HG03280 (cell line): ENCODE data around the gene GRIFIN.
"Not testable (repeated sequence)": the region's sequence is repeated elsewhere in the genome, so short reads cannot be mapped to it uniquely, and the experiment has no call there.

ENCODE experiments used
- ATAC-seq: cut with Tn5 transposase; IDR thresholded peaks from one replicate; pipeline ENCODE4 v1.9.1; 2021; ENCODE audit warnings: mild to moderate bottlenecking, moderate library complexity; ENCODE audit not compliant: unreplicated experiment

GRIFIN gene

GRCh38 chr7:2480070-2480408 lies 3.8 kb upstream of the GRIFIN start:
- ATAC-seq = no peak

DNA sequence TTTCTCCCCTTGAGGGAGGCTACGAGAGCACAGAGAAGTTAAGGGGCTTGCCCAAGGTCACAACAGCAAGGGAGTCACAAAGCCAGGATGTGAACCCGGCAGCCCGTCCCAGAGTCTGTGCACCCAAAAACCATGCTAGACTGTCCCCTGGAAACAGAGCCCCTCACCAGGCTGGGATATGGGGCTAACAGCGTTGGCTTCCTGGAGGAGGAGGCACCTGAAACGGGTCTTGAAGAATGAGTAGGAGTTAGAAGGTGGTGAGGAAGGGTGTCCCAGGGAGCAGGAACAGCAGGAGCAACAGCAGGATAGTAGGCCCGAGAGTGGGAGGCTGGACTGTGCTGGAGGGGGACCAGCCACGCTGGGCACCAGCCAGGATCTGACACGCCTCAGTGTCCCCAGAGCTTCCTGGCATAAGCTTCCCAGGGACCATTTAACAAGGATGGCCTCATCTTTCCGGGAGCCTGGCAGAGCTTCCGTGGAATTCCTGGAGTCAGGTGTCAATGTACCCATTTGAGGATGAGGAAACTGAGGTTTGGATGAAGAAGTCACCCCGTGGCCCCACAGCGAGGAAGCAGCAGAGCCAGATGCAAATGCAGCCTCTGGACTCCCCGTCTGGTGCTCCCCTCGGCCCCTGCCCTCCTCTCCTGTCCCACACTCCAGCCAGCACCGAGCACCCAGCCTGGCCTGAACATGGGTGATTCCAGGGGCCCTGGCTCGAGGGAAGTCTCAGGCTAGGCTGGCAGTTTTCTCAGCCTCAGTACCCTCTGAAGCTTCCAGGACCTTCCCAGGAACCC lies 3.3 kb upstream of the GRIFIN start:
- ATAC-seq = no peak

GRCh38 chr7:2478800-2479199 lies 2.6 kb upstream of the GRIFIN start:
- no peak for ATAC-seq

DNA sequence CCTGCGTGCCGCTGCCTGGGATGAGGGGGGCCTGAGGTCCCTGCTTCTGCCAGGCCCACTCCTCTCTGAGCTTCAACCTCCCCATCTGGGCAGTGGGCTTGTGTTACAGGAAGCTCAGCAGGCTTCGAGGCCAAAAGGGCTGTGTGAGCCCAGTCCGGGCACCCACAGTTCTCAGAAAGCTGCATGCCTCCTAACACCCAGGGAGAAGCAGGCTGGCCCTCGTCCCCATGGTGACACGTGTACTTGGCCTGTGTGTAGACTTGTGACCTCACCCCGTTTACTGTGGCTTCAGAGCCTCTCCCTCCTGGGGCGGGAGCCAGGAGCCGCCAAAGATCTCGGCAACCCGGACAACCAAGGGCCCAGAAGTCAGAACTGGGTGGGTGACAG lies 2.2 kb upstream of the GRIFIN start:
- no peak for ATAC-seq

DNA sequence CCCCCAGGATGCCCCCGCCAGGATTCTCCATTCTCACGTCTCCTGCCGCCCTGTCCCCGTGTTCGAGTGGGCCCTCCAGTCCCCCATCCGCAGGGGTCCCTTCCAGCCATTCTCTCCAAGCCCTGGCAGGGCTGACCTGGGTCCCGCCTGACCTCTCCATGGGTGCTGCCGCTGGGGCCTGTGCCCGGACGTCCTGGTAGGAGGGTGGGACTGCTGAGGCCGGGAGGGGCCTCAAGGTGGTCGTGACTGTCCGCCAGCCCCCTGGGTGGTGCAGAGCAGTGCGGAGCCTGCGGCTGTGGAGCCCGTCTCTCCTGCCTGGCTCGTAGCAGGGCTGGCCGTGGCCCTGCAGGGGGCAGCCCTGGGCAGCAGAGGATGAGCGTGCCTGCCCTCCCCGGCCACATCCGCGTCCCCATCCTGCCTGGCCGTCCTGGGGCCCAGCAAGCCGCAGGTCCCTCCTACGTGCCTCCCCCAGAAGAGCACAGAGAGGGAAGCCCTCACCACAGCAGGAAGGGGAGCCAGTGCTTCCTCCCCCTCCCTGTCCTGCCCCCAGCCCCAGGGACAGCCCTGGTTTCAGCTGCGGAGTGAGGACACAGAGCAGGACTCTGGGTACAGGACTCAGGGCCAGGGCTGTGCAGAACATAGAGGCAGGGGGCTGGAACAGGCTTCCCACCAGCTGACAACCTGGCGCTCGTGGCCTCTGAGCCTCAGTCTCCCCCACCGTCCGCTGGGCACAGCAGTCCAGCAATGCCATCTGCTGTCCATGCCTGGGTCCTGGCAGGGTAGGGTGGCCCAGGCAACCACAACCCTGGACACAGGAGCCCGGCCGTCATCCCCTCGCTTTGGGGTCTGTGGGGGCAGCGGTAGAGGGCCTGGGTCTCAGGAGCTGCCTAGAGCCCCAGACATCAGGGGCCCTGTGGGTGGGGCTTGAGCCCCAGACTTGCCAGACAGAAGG lies 1.5 kb upstream of the GRIFIN start:
- ATAC-seq = no peak

DNA sequence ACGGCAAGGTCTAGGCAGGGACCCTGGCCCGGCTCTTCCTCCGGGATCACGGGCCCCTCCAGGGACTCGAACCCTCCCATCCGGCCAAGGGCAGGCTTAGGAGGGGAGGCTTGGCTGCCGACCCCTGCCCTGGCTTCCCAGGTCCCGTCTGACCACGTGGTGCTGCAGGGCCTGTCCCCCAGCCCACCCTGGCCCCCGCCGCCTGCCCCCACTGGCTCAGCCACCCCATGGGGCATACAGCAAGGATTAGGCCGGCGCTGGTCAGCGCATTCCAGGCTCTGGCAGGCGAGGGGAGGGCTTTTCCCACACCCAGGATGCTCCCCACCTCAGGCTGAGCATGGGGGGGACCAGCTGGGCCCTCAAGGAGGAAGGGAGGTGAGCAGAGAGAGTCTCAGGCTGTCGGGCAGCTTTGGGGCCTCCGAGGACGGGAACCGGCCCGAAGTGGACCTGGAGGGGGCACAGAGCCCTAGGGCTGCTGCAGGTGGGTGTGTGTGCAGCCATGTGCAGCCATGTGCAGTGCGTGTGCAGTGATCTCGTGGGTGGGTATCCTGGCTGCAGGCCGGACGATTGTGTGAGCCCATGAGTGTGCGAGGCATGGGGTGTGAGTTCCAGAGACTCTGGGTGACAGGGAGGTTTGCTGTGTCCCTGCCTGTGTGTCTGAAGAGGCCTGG lies 713 bp upstream of the GRIFIN start:
- no peak for ATAC-seq

DNA sequence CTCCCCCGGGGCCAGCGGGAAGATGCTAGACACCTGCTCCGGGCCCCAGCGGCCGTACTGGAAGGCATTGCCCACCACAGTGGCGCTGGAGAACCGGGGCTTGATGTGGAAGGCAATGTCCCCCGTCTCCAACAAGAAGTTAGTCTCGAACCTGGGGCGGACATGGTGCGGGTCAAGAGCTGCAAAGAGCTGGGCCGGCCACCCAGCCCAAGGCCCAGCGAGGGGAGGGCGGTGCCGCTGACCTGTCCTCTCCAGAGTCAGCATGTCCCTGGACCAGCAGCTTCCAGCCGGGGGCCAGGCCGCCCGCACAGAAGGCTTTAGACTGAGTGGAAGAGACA lies 551 bp downstream of the GRIFIN start:
- ATAC-seq = no peak

- no peak for ATAC-seq
These were observed 1.2 kb downstream of the GRIFIN start for GRCh38 chr7:2474813-2475677.

DNA sequence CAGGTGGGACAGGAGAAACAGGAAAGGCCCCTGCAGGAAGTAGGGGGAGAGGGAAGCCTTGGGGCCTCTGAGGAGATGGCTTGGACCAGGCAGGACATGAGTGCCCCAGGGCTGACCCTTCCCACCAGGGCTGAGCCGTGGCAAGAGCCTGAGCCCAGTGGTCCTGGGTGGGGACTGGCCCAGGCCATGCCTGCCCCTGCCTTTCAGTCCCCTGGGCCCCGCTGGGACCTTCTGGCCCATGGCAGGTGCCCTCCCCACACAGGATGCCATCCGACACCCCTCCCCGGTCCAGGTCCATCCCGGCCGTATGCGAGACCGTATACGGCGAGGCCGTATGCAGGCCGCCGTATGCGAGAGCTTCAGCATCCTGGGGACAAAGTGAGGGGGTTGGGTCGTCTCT lies 2.0 kb downstream of the GRIFIN start:
- no peak for ATAC-seq

GRCh38 chr7:2473496-2474180 lies 2.6 kb downstream of the GRIFIN start:
- ATAC-seq = no peak

DNA sequence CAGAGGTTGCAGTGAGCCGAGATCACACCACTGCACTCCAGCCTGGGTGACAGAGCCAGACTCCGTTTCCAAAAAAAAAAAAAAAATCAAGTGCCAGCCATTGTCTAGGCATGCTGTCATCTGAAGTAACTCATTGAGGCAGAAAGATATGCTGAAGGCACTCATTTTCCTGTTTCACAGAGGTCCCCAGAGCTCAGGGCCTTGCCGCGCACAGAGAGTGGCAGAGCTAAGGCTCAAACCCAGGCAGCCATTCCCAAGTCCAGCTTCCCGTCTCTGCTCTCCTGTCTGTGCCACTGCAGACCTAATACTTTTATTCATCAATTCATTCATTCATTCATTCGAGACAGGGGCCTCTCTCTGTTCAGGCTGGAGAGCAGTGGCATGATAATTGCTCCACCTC lies 3.5 kb downstream of the GRIFIN start:
- ATAC-seq = no peak

DNA sequence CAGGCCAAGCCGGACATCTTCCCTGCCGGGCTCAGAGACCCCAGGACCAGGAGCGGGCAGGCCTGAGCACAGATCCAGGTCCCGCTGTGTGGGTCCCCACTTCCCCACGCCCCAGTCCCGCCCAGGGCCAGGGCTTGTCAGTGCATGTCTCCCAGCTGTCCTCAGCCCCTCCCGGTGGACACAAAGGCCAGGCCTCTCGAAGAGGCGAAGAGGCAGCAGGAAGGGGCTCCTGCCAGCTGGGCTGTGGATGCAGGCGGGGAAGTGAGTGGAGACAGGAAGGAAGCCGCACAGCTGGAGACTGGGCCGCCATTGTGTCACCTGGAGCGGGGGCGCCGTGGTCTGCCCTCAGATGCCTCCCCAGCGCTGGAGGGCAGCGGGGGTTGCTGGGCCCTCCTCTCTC lies 4.8 kb downstream of the GRIFIN start:
- ATAC-seq = no peak

DNA sequence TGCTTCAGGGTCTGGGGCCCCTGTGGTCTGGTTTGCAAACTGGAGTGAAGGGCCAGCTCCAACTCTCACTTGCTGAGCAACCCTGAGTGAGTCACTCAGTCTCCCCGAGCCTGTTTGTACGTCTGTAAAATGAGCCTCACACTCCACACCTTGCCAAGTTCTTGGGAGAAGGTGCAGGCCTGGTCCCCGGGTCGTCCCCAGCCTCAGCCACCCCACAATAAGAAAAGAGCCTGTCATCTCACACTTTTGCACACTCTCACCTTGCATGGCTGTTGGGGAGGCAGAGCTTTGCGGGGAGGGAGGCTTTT lies 5.2 kb downstream of the GRIFIN start:
- no peak for ATAC-seq

DNA sequence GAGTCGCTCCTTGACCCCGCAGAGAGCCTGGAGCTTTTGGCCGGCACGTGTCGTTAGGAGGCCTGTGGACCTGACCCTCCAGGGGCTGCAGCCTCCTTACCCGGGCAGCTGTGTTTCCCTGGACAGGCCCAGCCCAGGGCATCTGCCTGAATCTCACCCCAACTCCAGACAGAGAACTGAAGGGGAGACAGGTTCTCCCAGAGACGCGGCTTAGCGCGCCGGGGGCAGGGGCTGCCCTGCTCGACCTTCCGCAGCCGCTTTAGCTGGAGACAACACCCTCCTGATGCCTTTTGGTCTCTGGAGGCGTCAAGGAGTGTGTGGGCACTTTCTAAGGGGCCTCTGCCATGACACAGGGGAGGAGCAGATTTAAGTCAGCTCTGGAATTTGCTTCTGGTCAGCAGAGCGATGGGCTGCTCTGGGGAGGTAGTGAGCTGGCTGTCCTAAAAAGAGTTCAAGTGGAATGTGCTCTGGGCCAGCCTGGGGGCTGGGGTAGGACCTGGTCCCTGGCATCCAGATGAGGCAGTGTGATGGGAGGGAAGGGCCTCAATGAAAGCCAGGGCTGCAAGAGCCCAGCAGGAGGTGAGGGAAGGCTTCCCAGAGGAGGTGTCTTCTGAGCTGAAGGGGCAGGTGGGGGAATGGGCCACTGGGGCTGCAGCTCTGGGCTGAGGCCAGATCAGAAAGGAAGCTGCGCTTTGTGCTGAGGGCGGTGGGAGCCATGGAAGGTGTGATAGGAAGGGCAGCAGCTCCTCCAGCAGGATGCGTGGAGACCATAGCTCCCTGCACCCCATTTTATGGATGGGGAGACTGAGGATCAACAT lies 5.8 kb downstream of the GRIFIN start:
- ATAC-seq = no peak

- ATAC-seq = not testable (repeated sequence)
These were observed 6.6 kb downstream of the GRIFIN start for GRCh38 chr7:2469460-2470203.

DNA sequence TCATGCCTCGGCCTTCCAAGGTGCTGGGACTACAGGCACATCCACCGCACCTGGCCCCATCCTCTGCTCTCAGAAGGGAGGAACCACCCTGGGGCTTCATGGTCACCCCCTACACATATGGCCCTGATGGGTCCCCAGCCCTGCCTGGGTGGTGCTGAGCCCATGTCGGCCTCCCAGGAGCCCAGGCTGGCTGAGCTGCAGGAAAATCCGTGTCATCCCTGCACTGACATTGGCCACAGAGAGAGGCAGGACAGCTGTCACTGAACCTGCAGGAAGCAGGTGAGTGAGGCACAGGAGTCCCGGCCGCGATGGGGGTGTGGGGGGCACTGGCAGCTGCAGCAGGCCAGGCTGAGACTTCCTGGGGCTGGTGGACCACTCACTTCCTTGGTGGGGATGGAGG lies 8.0 kb downstream of the GRIFIN start:
- ATAC-seq = no peak

DNA sequence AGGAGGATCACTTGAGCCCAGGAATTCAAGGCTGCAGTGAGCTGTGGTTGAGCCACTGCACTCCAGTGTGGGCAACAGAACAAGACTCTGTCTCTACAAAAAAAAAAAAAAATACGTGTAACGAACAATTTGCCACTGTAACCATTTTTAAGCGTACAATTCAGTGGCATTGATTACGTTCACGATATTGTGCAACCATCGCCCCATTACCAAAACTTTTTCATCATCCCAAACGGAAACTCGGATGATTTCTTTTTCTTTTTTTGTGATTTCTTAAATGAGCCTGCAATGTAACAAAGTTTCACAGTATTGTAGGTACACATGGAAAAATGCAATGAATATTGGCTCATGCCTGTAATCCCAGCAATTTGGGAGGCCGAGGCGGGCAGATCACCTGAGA lies 9.5 kb downstream of the GRIFIN start:
- no peak for ATAC-seq

GRCh38 chr7:2465928-2466327 lies 10.3 kb downstream of the GRIFIN start:
- ATAC-seq = no peak

GRCh38 chr7:2462731-2463130 lies 13.5 kb downstream of the GRIFIN start:
- ATAC-seq = no peak
